SK-N-SH treated with all-trans-retinoic acid at 6 μM for 48 hours (cell line): ENCODE data around the gene ALDH4A1.
A peak's percentile ranks its signal among the peaks of the same experiment; 100 is the strongest.

ENCODE experiments used
- CREB5 ChIP-seq: fragments of 250-450 bp; sonication (Bioruptor Pico); IDR thresholded peaks from 2 replicates; pipeline ENCODE4 v1.5.1; 2020; ENCODE audit warnings: low read depth, mild to moderate bottlenecking, moderate library complexity
- PATZ1 ChIP-seq: fragments of 250-450 bp; sonication (Bioruptor Pico); IDR thresholded peaks from 2 replicates; pipeline ENCODE4 v1.8.0; 2020; ENCODE audit warnings: mild to moderate bottlenecking, moderate library complexity, borderline replicate concordance
- POU6F1 ChIP-seq: fragments of 250-450 bp; sonication (Bioruptor Pico); IDR thresholded peaks from 2 replicates; pipeline ENCODE4 v1.8.0; 2021; ENCODE audit warnings: low read depth, mild to moderate bottlenecking, moderate library complexity, borderline replicate concordance
- PPARA ChIP-seq: fragments of 250-450 bp; sonication (Bioruptor Pico); IDR thresholded peaks from 2 replicates; pipeline ENCODE4 v1.5.0; 2020; ENCODE audit warnings: mild to moderate bottlenecking, borderline replicate concordance
- TCF4 ChIP-seq: fragments of 250-450 bp; sonication (Bioruptor Pico); IDR thresholded peaks from 2 replicates; pipeline ENCODE4 v1.8.0; 2021; ENCODE audit warnings: mild to moderate bottlenecking, moderate library complexity, borderline replicate concordance
- TOX ChIP-seq: fragments of 250-450 bp; sonication (Bioruptor Pico); IDR thresholded peaks from 2 replicates; pipeline ENCODE4 v1.8.0; 2021; ENCODE audit warnings: mild to moderate bottlenecking, moderate library complexity, borderline replicate concordance
- ZC3H10 ChIP-seq: fragments of 250-450 bp; sonication (Bioruptor Pico); IDR thresholded peaks from 2 replicates; pipeline ENCODE4 v1.5.1; 2021; ENCODE audit warnings: mild to moderate bottlenecking, moderate library complexity
- ZFP30 ChIP-seq: fragments of 450-650 bp; formaldehyde crosslinking; IDR thresholded peaks from 2 replicates; pipeline ENCODE4 v1.5.0; 2022; ENCODE audit warnings: mild to moderate bottlenecking, moderate library complexity

- TF ChIP-seq PATZ1 (CRISPR knock-in tag): no peak
- no peak for TF ChIP-seq ZC3H10 (CRISPR knock-in tag)
- TF ChIP-seq ZFP30 (CRISPR knock-in tag): no peak
- no peak for TF ChIP-seq CREB5
- no peak for TF ChIP-seq TOX
- TF ChIP-seq PPARA (CRISPR knock-in tag): no peak
- no peak for TF ChIP-seq POU6F1
- TF ChIP-seq TCF4: peak; percentile 44; the same call in 1 of the 2 replicates
These were observed 21.4 kb upstream of the ALDH4A1 start for GRCh38 chr1:18923756-18924211.
